Duodenal mucosa (tissue), 2 donors: Measurements from ENCODE around the gene USP40.

Experiments used
- H3K27ac ChIP-seq: one replicate; pipeline ENCODE4 v1.7.0; 2013; ENCODE audit warnings: low read depth, low read length
- H3K27me3 ChIP-seq, 2 donors: one replicate each; pipeline ENCODE4 v1.7.0; 2013; ENCODE audit warnings: low read length in 2 of 2, control low read depth in 1 of 2; ENCODE audit not compliant: insufficient read depth in 2 of 2, control insufficient read depth in 1 of 2
- H3K36me3 ChIP-seq, 2 donors: one replicate each; pipeline ENCODE4 v1.7.0; 2013; ENCODE audit warnings: low read length in 2 of 2, control low read depth in 1 of 2; ENCODE audit not compliant: insufficient read depth in 2 of 2, control insufficient read depth in 1 of 2
- H3K4me1 ChIP-seq, 2 donors: one replicate each; pipeline ENCODE4 v1.7.0; 2013; ENCODE audit warnings: low read length in 2 of 2, control low read depth in 1 of 2; ENCODE audit not compliant: insufficient read depth in 2 of 2, control insufficient read depth in 1 of 2
- H3K4me3 ChIP-seq, 2 donors: one replicate each; pipeline ENCODE4 v1.7.0; 2013; ENCODE audit warnings: low read length in 2 of 2, low read depth in 1 of 2
- H3K9ac ChIP-seq, 2 donors: one replicate each; pipeline ENCODE4 v1.7.0; 2013; ENCODE audit warnings: low read length in 2 of 2, low read depth in 1 of 2
- H3K9me3 ChIP-seq, 2 donors: one replicate each; pipeline ENCODE4 v1.7.0; 2013; ENCODE audit warnings: low read length in 2 of 2, control low read depth in 1 of 2; ENCODE audit not compliant: control insufficient read depth in 1 of 2

The USP40 gene

DNA sequence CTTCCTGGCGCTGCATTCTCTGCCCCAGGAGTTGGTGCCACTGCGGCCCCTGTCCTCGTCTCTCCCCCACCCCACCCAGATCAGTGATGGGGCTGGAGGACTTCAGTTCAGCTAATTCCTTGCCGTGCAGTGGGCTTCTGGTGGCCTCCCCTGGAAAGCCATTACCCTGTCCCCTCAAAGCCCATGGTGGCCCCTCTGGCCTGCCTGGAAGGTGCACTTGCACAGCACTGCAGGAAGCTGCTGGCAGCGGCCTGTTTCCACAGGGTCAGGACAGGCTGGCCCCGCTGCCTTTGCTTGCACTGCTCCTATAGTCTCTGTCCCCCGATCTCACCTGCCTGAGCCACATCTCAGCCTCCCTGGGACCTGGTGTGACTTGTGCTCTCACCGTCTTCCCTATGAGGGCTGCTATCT lies 105.1 kb downstream of the USP40 start:
- H3K27me3 ChIP-seq = no peaks in the 10 kb centered on the region
- peaks cover 0 to 3% of the 10 kb centered on the region in 2 donors for H3K4me1 ChIP-seq
- H3K27ac ChIP-seq = no peak overlapping the region
- peaks cover 23 to 86% of the 10 kb centered on the region in 2 donors for H3K36me3 ChIP-seq
- no peaks in the 10 kb centered on the region for H3K9me3 ChIP-seq
- H3K9ac ChIP-seq = no peak overlapping the region
- H3K4me3 ChIP-seq = no peak overlapping the region

DNA sequence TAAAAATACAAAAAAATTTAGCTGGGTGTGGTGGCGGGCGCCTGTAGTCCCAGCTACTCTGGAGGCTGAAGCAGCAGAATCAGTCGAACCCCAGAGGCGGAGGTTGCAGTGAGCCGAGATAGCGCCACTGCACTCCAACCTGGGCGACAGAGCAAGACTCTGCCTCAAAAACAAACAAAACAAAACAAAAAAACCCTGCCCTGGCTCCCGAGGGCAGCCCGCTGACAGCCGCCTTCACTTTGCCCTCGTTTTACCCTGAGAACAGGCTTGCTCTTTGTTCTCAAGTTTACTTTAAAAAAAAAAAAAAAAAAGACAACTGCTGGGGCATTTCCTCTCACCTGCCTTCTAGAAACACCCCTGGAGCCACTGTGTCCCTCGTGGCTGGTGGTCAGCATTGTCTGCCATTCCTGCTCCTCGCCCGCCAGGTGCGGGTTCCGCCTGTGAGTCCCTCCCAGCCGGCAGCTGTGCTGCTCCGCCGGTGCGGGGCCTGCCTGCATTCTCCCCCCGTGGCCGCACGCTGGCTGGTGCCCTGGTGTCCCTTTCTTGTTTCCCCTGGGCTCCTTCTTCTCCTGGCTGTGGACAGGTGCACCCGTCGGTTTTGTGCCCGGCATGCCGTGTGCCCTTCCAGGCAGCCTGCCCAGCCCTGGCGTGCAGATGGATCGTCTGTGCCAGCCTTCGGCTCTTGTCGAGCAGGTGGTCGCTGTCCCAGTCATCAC lies 105.7 kb downstream of the USP40 start:
- Histone ChIP-seq H3K27me3 (no peaks in the 10 kb centered on the region), H3K27ac (no peak overlapping the region), H3K9ac (no peak overlapping the region), H3K36me3 (peaks cover 21 to 87% of the 10 kb centered on the region in 2 donors), H3K9me3 (no peaks in the 10 kb centered on the region), H3K4me3 (no peak overlapping the region), H3K4me1 (peaks cover 0 to 3% of the 10 kb centered on the region in 2 donors)

DNA sequence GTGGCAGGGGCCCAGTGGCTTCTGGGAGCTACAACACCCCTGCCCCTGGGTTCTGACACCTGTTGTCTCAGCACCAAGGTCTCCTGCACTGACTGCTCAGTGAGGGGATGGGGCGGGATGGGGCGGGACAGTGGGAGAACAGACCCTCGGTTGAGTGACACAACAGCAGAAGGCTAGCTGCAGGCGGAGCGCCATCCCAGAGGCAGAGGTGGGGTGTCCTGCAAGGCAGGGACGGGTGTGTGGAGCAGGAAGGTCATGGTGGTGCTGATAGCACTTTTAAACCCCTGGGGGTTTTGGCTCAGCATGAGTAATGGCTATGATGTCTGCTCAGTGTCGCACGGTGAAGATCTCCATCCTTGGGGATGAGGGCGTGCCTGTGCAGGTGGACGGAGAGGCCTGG lies 107.2 kb downstream of the USP40 start:
- no peaks in the 10 kb centered on the region for H3K27me3 ChIP-seq
- H3K27ac ChIP-seq = no peak overlapping the region
- no peak overlapping the region for H3K9ac ChIP-seq
- H3K9me3 ChIP-seq = no peaks in the 10 kb centered on the region
- peaks cover 35 to 94% of the 10 kb centered on the region in 2 donors for H3K36me3 ChIP-seq
- H3K4me1 ChIP-seq = peaks cover 0 to 3% of the 10 kb centered on the region in 2 donors
- no peak overlapping the region for H3K4me3 ChIP-seq

DNA sequence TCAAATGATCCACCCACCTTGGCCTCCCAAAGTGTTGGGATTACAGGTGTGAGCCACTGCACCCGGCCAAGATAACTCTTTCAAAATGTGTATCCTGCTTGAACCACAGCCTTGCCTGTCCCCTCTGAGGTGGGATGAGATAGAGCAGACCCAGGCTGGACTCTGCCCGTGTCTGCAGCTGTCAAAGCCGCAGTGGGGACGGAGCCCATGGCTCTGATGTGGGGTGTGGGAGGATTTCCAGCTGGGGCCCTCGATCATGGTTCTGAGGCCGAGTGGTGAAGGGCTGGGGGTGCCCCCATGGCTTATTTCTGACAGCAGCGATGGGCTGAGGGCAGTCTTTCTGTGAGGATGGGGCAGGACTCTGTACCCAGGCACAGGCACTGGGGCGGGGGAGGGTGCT lies 107.8 kb downstream of the USP40 start:
- peaks cover 0 to 3% of the 10 kb centered on the region in 2 donors for H3K4me1 ChIP-seq
- H3K27ac ChIP-seq = no peak overlapping the region
- H3K36me3 ChIP-seq = peaks cover 36 to 94% of the 10 kb centered on the region in 2 donors
- no peaks in the 10 kb centered on the region for H3K27me3 ChIP-seq
- no peaks in the 10 kb centered on the region for H3K9me3 ChIP-seq
- no peak overlapping the region for H3K4me3 ChIP-seq
- no peak overlapping the region for H3K9ac ChIP-seq

DNA sequence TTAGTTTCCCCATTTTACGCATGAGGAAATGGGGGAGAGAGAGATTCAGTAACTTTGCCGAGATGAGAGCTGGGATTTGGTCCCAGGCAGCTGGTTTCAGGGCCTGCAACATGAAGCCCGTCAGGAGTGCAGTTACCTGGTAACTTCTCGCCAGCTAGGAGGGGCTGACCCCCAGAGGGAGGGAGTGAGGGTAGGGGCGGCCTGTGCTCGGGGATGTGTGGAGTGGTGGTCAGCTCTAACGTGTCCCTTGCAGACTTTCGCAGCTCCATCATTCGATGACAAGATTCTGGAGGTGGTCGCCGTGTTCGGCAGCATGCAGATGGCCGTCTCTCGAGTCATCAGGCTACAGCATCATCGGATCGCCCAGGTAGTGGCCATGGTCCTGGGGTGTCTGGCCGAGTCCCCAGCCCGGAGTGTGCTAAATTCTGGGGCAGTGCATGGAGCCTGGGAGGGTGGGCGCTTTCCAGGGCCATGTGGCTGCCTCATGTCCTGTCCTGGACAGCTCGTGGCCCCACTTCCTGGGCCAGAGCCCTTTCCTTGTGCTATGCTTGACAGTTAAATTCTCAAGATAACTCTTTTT lies 108.5 kb downstream of the USP40 start:
- Histone ChIP-seq H3K9me3 (no peaks in the 10 kb centered on the region), H3K27me3 (no peaks in the 10 kb centered on the region)

DNA sequence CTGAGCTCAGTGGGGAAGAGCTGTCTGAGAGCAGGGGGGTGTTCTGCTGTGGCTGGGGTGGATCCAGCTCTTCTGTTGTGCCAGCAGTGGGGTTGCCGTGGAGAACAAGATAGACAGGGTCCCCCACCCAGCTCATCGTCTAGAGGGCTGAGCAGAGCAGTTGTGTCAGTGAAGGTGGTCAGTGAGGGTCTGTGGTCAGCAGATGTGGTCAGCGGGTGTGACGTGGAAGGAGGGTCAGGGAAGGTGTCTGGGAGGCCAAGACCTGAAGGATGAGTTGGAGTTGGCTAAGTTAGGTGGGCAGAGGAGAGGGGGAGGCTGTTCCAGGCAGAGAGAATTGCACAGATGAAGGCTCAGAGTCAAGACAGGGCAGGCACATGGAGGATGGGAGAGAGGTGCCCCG lies 109.2 kb downstream of the USP40 start:
- Histone ChIP-seq H3K9ac (no peak overlapping the region), H3K4me1 (peaks cover 0 to 3% of the 10 kb centered on the region in 2 donors), H3K9me3 (no peaks in the 10 kb centered on the region), H3K4me3 (no peak overlapping the region), H3K27ac (no peak overlapping the region), H3K27me3 (no peaks in the 10 kb centered on the region), H3K36me3 (peaks cover 43 to 94% of the 10 kb centered on the region in 2 donors)

More for the DNA sequence above, 108.5 kb downstream of the USP40 start:
- Histone ChIP-seq H3K27ac (no peak overlapping the region), H3K4me1 (peaks cover 0 to 3% of the 10 kb centered on the region in 2 donors), H3K9ac (no peak overlapping the region), H3K4me3 (no peak overlapping the region), H3K36me3 (peaks cover 41 to 94% of the 10 kb centered on the region in 2 donors)

DNA sequence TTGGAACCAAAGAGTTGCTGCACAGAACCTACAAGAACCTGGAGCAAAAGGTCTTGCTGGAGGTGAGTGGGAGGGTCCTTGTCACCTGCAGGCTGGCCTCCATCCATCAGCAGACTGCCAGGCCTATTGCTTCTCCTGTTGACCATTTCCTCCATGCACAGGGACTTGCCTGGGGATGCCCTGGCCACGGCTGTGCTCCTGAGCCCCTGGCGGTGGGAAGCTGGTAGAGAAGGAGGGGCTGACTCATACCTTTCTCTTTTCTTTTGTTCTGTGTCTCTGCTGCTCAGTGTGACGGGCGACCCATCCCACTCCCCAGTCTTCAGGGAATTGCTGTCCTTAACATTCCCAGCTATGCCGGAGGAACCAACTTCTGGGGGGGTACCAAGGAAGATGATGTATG lies 109.6 kb downstream of the USP40 start:
- H3K4me1 ChIP-seq = peaks cover 0 to 3% of the 10 kb centered on the region in 2 donors
- H3K27ac ChIP-seq = no peak overlapping the region
- no peaks in the 10 kb centered on the region for H3K27me3 ChIP-seq
- H3K9me3 ChIP-seq = no peaks in the 10 kb centered on the region
- H3K9ac ChIP-seq = no peak overlapping the region
- no peak overlapping the region for H3K4me3 ChIP-seq
- H3K36me3 ChIP-seq = peaks cover 48 to 94% of the 10 kb centered on the region in 2 donors

DNA sequence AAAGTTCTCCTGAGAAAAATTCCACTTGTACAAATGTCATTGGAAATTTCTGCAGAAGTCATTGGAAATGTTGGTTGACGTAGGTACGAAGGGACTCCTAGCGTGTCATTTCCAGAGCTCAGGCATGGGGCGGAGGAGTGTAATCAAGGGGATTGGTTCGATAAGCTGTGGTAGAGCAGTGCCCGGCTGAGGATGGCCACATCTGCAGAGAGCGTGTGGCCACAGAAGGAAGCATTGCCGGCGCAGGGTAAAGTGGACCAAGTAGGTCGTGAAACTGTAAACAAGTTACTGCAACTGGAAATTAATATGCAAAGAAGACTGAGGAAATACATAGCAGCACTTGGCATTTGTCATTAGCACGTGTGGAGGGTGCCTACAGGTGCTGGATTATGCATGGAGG lies 110.5 kb downstream of the USP40 start:
- Histone ChIP-seq H3K4me3 (no peak overlapping the region), H3K9ac (no peak overlapping the region), H3K27ac (no peak overlapping the region), H3K4me1 (peaks cover 0 to 3% of the 10 kb centered on the region in 2 donors), H3K9me3 (no peaks in the 10 kb centered on the region), H3K36me3 (peaks cover 52 to 94% of the 10 kb centered on the region in 2 donors), H3K27me3 (no peaks in the 10 kb centered on the region)

DNA sequence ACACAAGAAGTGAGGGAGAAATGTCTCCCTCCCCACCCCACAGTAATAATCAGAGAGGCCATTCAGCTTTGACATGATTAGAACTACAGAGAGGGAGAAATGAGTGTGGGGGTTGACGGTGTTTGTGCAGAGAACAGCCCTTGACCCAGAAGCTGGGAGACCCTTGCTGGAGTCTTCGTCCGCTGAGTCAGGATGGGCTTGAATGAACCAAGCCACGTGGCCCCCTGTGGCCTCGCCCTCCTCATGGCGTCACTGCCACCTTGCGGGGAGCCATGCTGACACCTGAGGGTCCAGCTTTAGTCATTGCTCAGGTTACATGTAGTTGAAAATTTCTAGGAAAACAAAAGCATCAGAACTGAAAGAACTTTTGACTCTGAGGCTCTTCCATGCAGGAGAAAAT lies 111.1 kb downstream of the USP40 start:
- no peak overlapping the region for H3K27ac ChIP-seq
- H3K9me3 ChIP-seq = no peaks in the 10 kb centered on the region
- no peak overlapping the region for H3K9ac ChIP-seq
- peaks cover 55 to 97% of the 10 kb centered on the region in 2 donors for H3K36me3 ChIP-seq
- H3K4me1 ChIP-seq = peaks cover 0 to 3% of the 10 kb centered on the region in 2 donors
- H3K27me3 ChIP-seq = no peaks in the 10 kb centered on the region
- no peak overlapping the region for H3K4me3 ChIP-seq

DNA sequence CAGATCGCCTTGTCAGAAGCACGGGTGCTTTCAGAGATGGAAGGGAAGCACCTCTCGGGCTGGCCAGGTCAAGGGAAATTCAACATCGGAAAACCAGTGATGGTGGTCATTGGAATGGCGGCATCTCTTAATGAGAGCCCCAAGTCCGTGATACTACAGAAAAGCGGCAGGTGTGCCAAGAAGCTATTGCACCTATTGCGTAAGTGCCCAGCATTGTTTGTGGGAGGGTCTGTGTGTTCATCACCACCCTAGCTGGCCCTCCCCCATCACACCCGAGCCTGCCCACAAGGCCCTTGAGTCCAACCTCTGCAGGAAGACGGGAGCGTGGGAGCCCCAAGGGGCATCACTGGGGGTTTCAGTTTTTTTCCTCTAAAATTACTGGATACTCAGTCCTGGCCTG lies 111.6 kb downstream of the USP40 start:
- no peaks in the 10 kb centered on the region for H3K27me3 ChIP-seq
- H3K36me3 ChIP-seq = peaks cover 56 to 98% of the 10 kb centered on the region in 2 donors
- H3K9me3 ChIP-seq = no peaks in the 10 kb centered on the region
- H3K4me1 ChIP-seq = peaks cover 0 to under 1% of the 10 kb centered on the region in 2 donors
- no peak overlapping the region for H3K27ac ChIP-seq
- H3K9ac ChIP-seq = no peak overlapping the region
- no peak overlapping the region for H3K4me3 ChIP-seq
